Brain microvascular endothelial cell (primary cell): ENCODE data around the gene ADGRE2.
A peak's percentile ranks its signal among the peaks of the same experiment; 100 is the strongest.
"Not testable (repeated sequence)": the region's sequence is repeated elsewhere in the genome, so short reads cannot be mapped to it uniquely, and the experiment has no call there.

ENCODE experiments used
- DNase-seq: peaks from one replicate; pipeline ENCODE4 v3.0.0-alpha.2; 2020
- H3K27ac ChIP-seq: fragments of 250-450 bp; sonication (Bioruptor Pico); 2 replicates; pipeline ENCODE4 v1.5.1; 2020; ENCODE audit warnings: mild to moderate bottlenecking, moderate library complexity
- H3K27me3 ChIP-seq: fragments of 250-450 bp; sonication (Bioruptor Pico); replicated peaks from 2 replicates; pipeline ENCODE4 v1.5.1; 2020; ENCODE audit warnings: mild to moderate bottlenecking
- H3K36me3 ChIP-seq: fragments of 250-450 bp; sonication (Bioruptor Pico); replicated peaks from 2 replicates; pipeline ENCODE4 v1.5.1; 2020; ENCODE audit warnings: mild to moderate bottlenecking
- H3K4me3 ChIP-seq: 2 replicates; pipeline ENCODE4 v1.5.1; 2011; ENCODE audit warnings: low read depth, mild to moderate bottlenecking, control low read depth, low read length, moderate library complexity
- CTCF ChIP-seq: IDR thresholded peaks from 2 replicates; pipeline ENCODE4 v1.5.1; 2011; ENCODE audit warnings: low read depth, mild to moderate bottlenecking, moderate library complexity, low read length, control low read depth, inconsistent platforms; ENCODE audit errors: missing control alignments
- in situ Hi-C: cut with HindIII; loops from 2 replicates; pipeline ENCODE4 v1.10.0; 2017; ENCODE audit warnings: low sequenced_read_pairs, low pct_ligation_motif_present

ADGRE2 gene

GRCh38 chr19:14779151-14779550 is 791 bp upstream of the ADGRE2 start:
- no peak for DNase-seq
- no peak overlapping the region for H3K27ac ChIP-seq
- H3K36me3 ChIP-seq, result no peaks in the 10 kb centered on the region
- H3K4me3 ChIP-seq, result no peak overlapping the region
- in situ Hi-C loops, result no loop called here
- TF ChIP-seq CTCF, result no peak
- no peaks in the 10 kb centered on the region for H3K27me3 ChIP-seq

GRCh38 chr19:14777645-14778044 is 715 bp downstream of the ADGRE2 start:
- H3K36me3 ChIP-seq, H3K4me3 ChIP-seq, H3K27me3 ChIP-seq, DNase-seq, H3K27ac ChIP-seq, in situ Hi-C loops: not testable (repeated sequence)

GRCh38 chr19:14775869-14776586 is 2.3 kb downstream of the ADGRE2 start:
- in situ Hi-C loops, result no loop called here
- peak overlapping the region; percentile 55 for H3K4me3 ChIP-seq
- no peaks in the 10 kb centered on the region for H3K27me3 ChIP-seq
- no peak for DNase-seq
- no peak overlapping the region for H3K27ac ChIP-seq
- TF ChIP-seq CTCF, result no peak
- H3K36me3 ChIP-seq, result no peaks in the 10 kb centered on the region

- DNase-seq, in situ Hi-C loops, H3K27me3 ChIP-seq, H3K36me3 ChIP-seq, H3K27ac ChIP-seq, H3K4me3 ChIP-seq: not testable (repeated sequence)
Measured at GRCh38 chr19:14775326-14775725, 3.0 kb downstream of the ADGRE2 start.

- no peak for TF ChIP-seq CTCF
- no peak for DNase-seq
- H3K4me3 ChIP-seq, result no peak overlapping the region
- H3K36me3 ChIP-seq, result no peaks in the 10 kb centered on the region
- no peaks in the 10 kb centered on the region for H3K27me3 ChIP-seq
- in situ Hi-C loops, result no loop called here
- H3K27ac ChIP-seq, result no peak overlapping the region
Measured at GRCh38 chr19:14774373-14774772, 4.0 kb downstream of the ADGRE2 start.

GRCh38 chr19:14773722-14774121 is 4.6 kb downstream of the ADGRE2 start:
- H3K27me3 ChIP-seq, DNase-seq, H3K27ac ChIP-seq, in situ Hi-C loops, H3K4me3 ChIP-seq, H3K36me3 ChIP-seq: not testable (repeated sequence)

GRCh38 chr19:14772995-14773394 is 5.4 kb downstream of the ADGRE2 start:
- Histone ChIP-seq H3K27ac (no peak overlapping the region), H3K27me3 (no peaks in the 10 kb centered on the region), H3K36me3 (no peaks in the 10 kb centered on the region), H3K4me3 (no peak overlapping the region)
- no peak for TF ChIP-seq CTCF
- DNase-seq, result no peak
- in situ Hi-C loops, result no loop called here
